OCI-LY7 (cell line): ENCODE measurements around the gene CLSTN2. TPM values are rescaled to one million over a fixed set of nuclear protein-coding genes. Genes with fewer than 3 reads are reported as not detected.

ENCODE experiments used
- BruUV-seq: library from RNA; stranded (reverse); fragments of 400-500 nt; replicated peaks from 2 replicates; lab custom pipeline; 2021; lab: Mats Ljungman, UMichigan
- CTCF ChIA-PET: fragments of 300-600 bp; sonication (Branson Sonifier 250); formaldehyde crosslinking; loops from one replicate; lab custom pipeline; 2022; ENCODE audit warnings: antibody characterized with exemption; ENCODE audit not compliant: unreplicated experiment; lab: Charles Lee
- POLR2A ChIA-PET: fragments of 300-600 bp; sonication (Branson Sonifier 250); formaldehyde crosslinking; loops from one replicate; lab custom pipeline; 2022; ENCODE audit warnings: antibody characterized with exemption; lab: Charles Lee
- DNase-seq: peaks from one replicate; pipeline ENCODE4 v3.0.0-alpha.2; 2015; ENCODE audit warnings: low spot score
- H2AFZ ChIP-seq: fragments of 200-600 bp; sonication (generic), shearing (Covaris generic); 2 replicates; pipeline ENCODE4 v1.6.1; 2014; ENCODE audit warnings: mild to moderate bottlenecking, antibody characterized with exemption, low read length, moderate library complexity
- H3K27ac ChIP-seq: fragments of 200-600 bp; sonication (generic); 2 replicates; pipeline ENCODE4 v1.5.1; 2014; ENCODE audit warnings: mixed run types, low read depth, mild to moderate bottlenecking, moderate library complexity, low read length, inconsistent platforms; ENCODE audit not compliant: poor library complexity, severe bottlenecking
- H3K36me3 ChIP-seq: fragments of 200-600 bp; sonication (generic); 2 replicates; pipeline ENCODE4 v1.6.1; 2014; ENCODE audit warnings: mild to moderate bottlenecking, antibody characterized with exemption, low read length, moderate library complexity, mixed read lengths; ENCODE audit not compliant: insufficient read depth
- H3K4me1 ChIP-seq: fragments of 200-600 bp; sonication (generic); 2 replicates; pipeline ENCODE4 v1.5.1; 2014; ENCODE audit warnings: mild to moderate bottlenecking, low read length; ENCODE audit not compliant: insufficient read depth, poor library complexity, severe bottlenecking
- H3K4me2 ChIP-seq: fragments of 200-600 bp; sonication (generic); 2 replicates; pipeline ENCODE4 v1.6.1; 2014; ENCODE audit warnings: mild to moderate bottlenecking, low read length
- H3K4me3 ChIP-seq: fragments of 200-600 bp; sonication (generic); 2 replicates; pipeline ENCODE4 v1.5.1; 2014; ENCODE audit warnings: mild to moderate bottlenecking, low read depth, low read length; ENCODE audit not compliant: poor library complexity, severe bottlenecking
- H3K79me2 ChIP-seq: fragments of 200-600 bp; sonication (generic); 2 replicates; pipeline ENCODE4 v1.6.1; 2016; ENCODE audit warnings: low read depth, mild to moderate bottlenecking, low read length, moderate library complexity, mixed read lengths; ENCODE audit not compliant: insufficient read depth
- H3K9me2 ChIP-seq: fragments of 200-600 bp; sonication (generic); 2 replicates; pipeline ENCODE4 v1.6.1; 2016; ENCODE audit warnings: mild to moderate bottlenecking, low read length, mixed read lengths; ENCODE audit not compliant: insufficient read depth
- H3K9me3 ChIP-seq: fragments of 200-600 bp; sonication (generic); 2 replicates; pipeline ENCODE4 v1.6.1; 2014; ENCODE audit warnings: mild to moderate bottlenecking, mixed run types, low read length, mixed read lengths
- H4K20me1 ChIP-seq: fragments of 200-600 bp; sonication (generic); 2 replicates; pipeline ENCODE4 v1.6.1; 2014; ENCODE audit warnings: mild to moderate bottlenecking, antibody characterized with exemption, low read length, moderate library complexity, mixed read lengths; ENCODE audit not compliant: insufficient read depth
- CTCF ChIP-seq: fragments of 200-600 bp; sonication (generic); conservative IDR thresholded peaks from 2 replicates; pipeline ENCODE4 v1.5.1; 2014; ENCODE audit warnings: mild to moderate bottlenecking, antibody characterized with exemption, low read length, moderate library complexity, mixed read lengths
- EZH2phosphoT487 ChIP-seq: fragments of 200-600 bp; sonication (generic); IDR thresholded peaks from 2 replicates; pipeline ENCODE4 v1.6.1; 2018; ENCODE audit warnings: low read depth, borderline replicate concordance, mild to moderate bottlenecking, mixed run types, antibody characterized with exemption, low read length, moderate library complexity, mixed read lengths
- intact Hi-C: fragments of 100-400 bp; cut with micrococcal nuclease; formaldehyde crosslinking; loops from one replicate; pipeline ENCODE4 v1.10.0; 2022; ENCODE audit not compliant: unreplicated experiment
- total RNA-seq, 2 experiments: library from RNA; depleted of rRNA in 1 of 2; stranded (reverse); fragments of >200 nt in 1 of 2; shearing (Covaris generic) in 1 of 2; gene quantifications; 2 replicates each; pipeline ENCODE4 v1.2.3, GENCODE V29; 2014 to 2022

CLSTN2 gene
- total RNA-seq, 2 experiments from 2014 or later = not detected

- no peak overlapping the region for H3K27ac ChIP-seq
- no peak overlapping the region for H2AFZ ChIP-seq
- no peak for DNase-seq
- H3K79me2 ChIP-seq = no peaks in the 10 kb centered on the region
- POLR2A ChIA-PET = interaction anchor here (0.7 kb wide), 1 partner anchor 515 kb away, joined by 4 read pairs; no protein-coding TSS in a partner anchor
- H3K4me1 ChIP-seq = no peaks in the 10 kb centered on the region
- intact Hi-C loops = no loop called here
- no peak for TF ChIP-seq EZH2phosphoT487
- no peak for TF ChIP-seq CTCF
- no peaks in the 10 kb centered on the region for H3K9me2 ChIP-seq
- H3K9me3 ChIP-seq = no peaks in the 10 kb centered on the region
- no peak overlapping the region for H3K4me3 ChIP-seq
- H3K36me3 ChIP-seq = no peaks in the 10 kb centered on the region
- CTCF ChIA-PET = no interaction called here
- H3K4me2 ChIP-seq = no peak overlapping the region
- no peaks in the 10 kb centered on the region for H4K20me1 ChIP-seq
- BruUV-seq = no TSS peak
Measured at GRCh38 chr3:140588558-140588957, 653.6 kb downstream of the CLSTN2 start.

DNA sequence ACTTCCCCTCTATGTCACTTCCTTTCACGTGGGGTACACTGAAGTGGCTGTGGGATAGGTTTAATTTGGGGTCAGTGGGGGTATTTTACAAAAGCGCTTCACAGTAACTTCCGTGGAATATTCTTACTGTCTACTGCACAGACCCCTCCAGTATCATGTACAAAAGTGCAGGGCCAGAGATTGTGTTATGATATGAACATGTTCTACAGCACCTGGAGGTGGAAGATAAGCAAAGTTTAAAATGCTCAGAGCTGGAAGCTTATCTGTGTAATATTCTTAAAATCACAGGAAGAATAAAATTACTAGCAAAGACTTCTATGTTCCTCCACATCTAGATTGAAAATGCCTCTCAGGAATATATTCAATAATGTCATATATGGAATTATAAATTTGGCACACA is 658.8 kb downstream of the CLSTN2 start:
- H4K20me1 ChIP-seq = no peaks in the 10 kb centered on the region
- no peaks in the 10 kb centered on the region for H3K79me2 ChIP-seq
- no peaks in the 10 kb centered on the region for H3K9me2 ChIP-seq
- POLR2A ChIA-PET = interaction anchor here (0.5 kb wide), 1 partner anchor 35 kb away, joined by 3 read pairs; no protein-coding TSS in a partner anchor
- H3K4me3 ChIP-seq = no peak overlapping the region
- H3K27ac ChIP-seq = no peak overlapping the region
- CTCF ChIA-PET = no interaction called here
- no peak for TF ChIP-seq EZH2phosphoT487
- no peak for TF ChIP-seq CTCF
- no peaks in the 10 kb centered on the region for H3K9me3 ChIP-seq
- BruUV-seq = no TSS peak
- no peak overlapping the region for H3K4me2 ChIP-seq
- H2AFZ ChIP-seq = no peak overlapping the region
- H3K36me3 ChIP-seq = no peaks in the 10 kb centered on the region
- intact Hi-C loops = no loop called here
- no peak for DNase-seq
- H3K4me1 ChIP-seq = no peaks in the 10 kb centered on the region

GRCh38 chr3:140595295-140595694 is 660.3 kb downstream of the CLSTN2 start:
- DNase-seq = no peak
- no peak overlapping the region for H3K4me3 ChIP-seq
- no TSS peak for BruUV-seq
- H3K27ac ChIP-seq = no peak overlapping the region
- H3K79me2 ChIP-seq = no peaks in the 10 kb centered on the region
- no peaks in the 10 kb centered on the region for H3K4me1 ChIP-seq
- H3K9me2 ChIP-seq = no peaks in the 10 kb centered on the region
- ChIA-PET CTCF (no interaction called here), POLR2A (interaction anchor here (0.6 kb wide), 1 partner anchor 62 kb away, joined by 3 read pairs; no protein-coding TSS in a partner anchor)
- TF ChIP-seq EZH2phosphoT487 (no peak), CTCF (no peak)
- no peaks in the 10 kb centered on the region for H4K20me1 ChIP-seq
- H3K9me3 ChIP-seq = no peaks in the 10 kb centered on the region
- H3K4me2 ChIP-seq = no peak overlapping the region
- H2AFZ ChIP-seq = no peak overlapping the region
- no peaks in the 10 kb centered on the region for H3K36me3 ChIP-seq
- intact Hi-C loops = no loop called here
